Measurements from ENCODE around the gene CST7. TPM values are rescaled to one million over a fixed set of nuclear protein-coding genes. Genes with fewer than 3 reads are reported as not detected.

Gene CST7
- total RNA-seq, 1 donor from 2014 or later, result not detected

GRCh38 chr20:24970030-24970553 lies 21.0 kb downstream of the CST7 start:
- Mint-ChIP-seq H3K4me3 (no peak overlapping the region), H3K27ac (no peak overlapping the region), H3K9me3 (no peaks in the 10 kb centered on the region), H3K27me3 (ENCODE audit: insufficient read depth, low read depth) (peaks cover 6% of the 10 kb centered on the region), H3K4me1 (no peaks in the 10 kb centered on the region), H3K36me3 (peaks cover 34% of the 10 kb centered on the region)
- no peak overlapping the region for H2AFZ ChIP-seq (replicated peaks)
- H3K4me2 ChIP-seq, result no peak overlapping the region
- TF ChIP-seq CTCF (IDR thresholded peaks at IDR 0.05), result no peak
- no peaks in the 10 kb centered on the region for H3F3A ChIP-seq (ENCODE audit: low read depth)
- no peaks in the 10 kb centered on the region for H4K20me1 ChIP-seq (ENCODE audit: low read depth)
- H3K4me3 ChIP-seq, result no peak overlapping the region
- H3K27ac ChIP-seq, result no peak overlapping the region
- no peaks in the 10 kb centered on the region for H3K79me2 ChIP-seq (ENCODE audit: low read depth)
- H3K27me3 ChIP-seq, result no peaks in the 10 kb centered on the region
- no peaks in the 10 kb centered on the region for H3K4me1 ChIP-seq
- DNase-seq (ENCODE audit: low spot score), result no peak
- no peaks in the 10 kb centered on the region for H3K9me3 ChIP-seq (ENCODE audit: low read depth)
- no peaks in the 10 kb centered on the region for H3K36me3 ChIP-seq
- H3K9ac ChIP-seq, result no peak overlapping the region

GRCh38 chr20:24970754-24971153 lies 21.7 kb downstream of the CST7 start:
- Mint-ChIP-seq H3K9me3 (peaks cover 4% of the 10 kb centered on the region), H3K4me3 (no peak overlapping the region), H3K4me1 (no peaks in the 10 kb centered on the region), H3K36me3 (peaks cover 38% of the 10 kb centered on the region), H3K27me3 (ENCODE audit: insufficient read depth, low read depth) (peaks cover 6% of the 10 kb centered on the region), H3K27ac (no peak overlapping the region)
- no peaks in the 10 kb centered on the region for H3K4me1 ChIP-seq
- peaks cover 4% of the 10 kb centered on the region for H3K79me2 ChIP-seq (ENCODE audit: low read depth)
- TF ChIP-seq EZH2 (IDR thresholded peaks at IDR 0.05) (no peak), CTCF (IDR thresholded peaks at IDR 0.05) (no peak), EZH2phosphoT487 (IDR thresholded peaks at IDR 0.05) (no peak)
- H3K27ac ChIP-seq, result no peak overlapping the region
- H3K4me3 ChIP-seq, result no peak overlapping the region
- no peak overlapping the region for H3K4me2 ChIP-seq
- H3K36me3 ChIP-seq, result no peaks in the 10 kb centered on the region
- H2AFZ ChIP-seq (replicated peaks), result no peak overlapping the region
- peaks cover 3% of the 10 kb centered on the region for H3K9me3 ChIP-seq (ENCODE audit: low read depth)
- H3K27me3 ChIP-seq, result no peaks in the 10 kb centered on the region
- no peak overlapping the region for H3K9ac ChIP-seq
- no peaks in the 10 kb centered on the region for H4K20me1 ChIP-seq (ENCODE audit: low read depth)
- no peak for DNase-seq (ENCODE audit: low spot score)
- no peaks in the 10 kb centered on the region for H3F3A ChIP-seq (ENCODE audit: low read depth)

- no peak overlapping the region for H2AFZ ChIP-seq (replicated peaks)
- no peak overlapping the region for H3K9ac ChIP-seq
- H3K4me3 Mint-ChIP-seq, result no peak overlapping the region
- no peaks in the 10 kb centered on the region for H3F3A ChIP-seq (ENCODE audit: low read depth)
- no peak overlapping the region for H3K4me3 ChIP-seq
- H3K36me3 Mint-ChIP-seq, result peaks cover 46% of the 10 kb centered on the region
- H3K4me1 ChIP-seq, result no peaks in the 10 kb centered on the region
- H4K20me1 ChIP-seq (ENCODE audit: low read depth), result no peaks in the 10 kb centered on the region
- peaks cover 11% of the 10 kb centered on the region for H3K9me3 ChIP-seq (ENCODE audit: low read depth)
- no peak overlapping the region for H3K27ac Mint-ChIP-seq
- H3K4me1 Mint-ChIP-seq, result no peaks in the 10 kb centered on the region
- H3K36me3 ChIP-seq, result no peaks in the 10 kb centered on the region
- H3K9me3 Mint-ChIP-seq, result peaks cover 8% of the 10 kb centered on the region
- H3K4me2 ChIP-seq, result no peak overlapping the region
- H3K79me2 ChIP-seq (ENCODE audit: low read depth), result peaks cover 5% of the 10 kb centered on the region
- no peaks in the 10 kb centered on the region for H3K27me3 ChIP-seq
- DNase-seq (ENCODE audit: low spot score), result no peak
- H3K27ac ChIP-seq, result no peak overlapping the region
- no peak for TF ChIP-seq EZH2 (IDR thresholded peaks at IDR 0.05)
- no peak for TF ChIP-seq CTCF (IDR thresholded peaks at IDR 0.05)
- no peak for TF ChIP-seq EZH2phosphoT487 (IDR thresholded peaks at IDR 0.05)
- peaks cover 4% of the 10 kb centered on the region for H3K27me3 Mint-ChIP-seq (ENCODE audit: insufficient read depth, low read depth)
Observed at GRCh38 chr20:24971376-24972101, 22.5 kb downstream of the CST7 start.
